Hepatocyte (in vitro differentiated cells): Measurements from ENCODE around the gene PCDHB10.
"Not testable (repeated sequence)": the region's sequence is repeated elsewhere in the genome, so short reads cannot be mapped to it uniquely, and the experiment has no call there.

Experiments used
- CTCF ChIP-seq: fragments of 200-600 bp; sonication (generic); IDR thresholded peaks from 2 replicates; pipeline ENCODE4 v1.5.1; 2016; ENCODE audit warnings: antibody characterized with exemption, mild to moderate bottlenecking; ENCODE audit not compliant: poor library complexity
- EZH2 ChIP-seq: fragments of 200-600 bp; sonication (generic); IDR thresholded peaks from 2 replicates; pipeline ENCODE4 v1.6.1; 2016; ENCODE audit warnings: antibody characterized with exemption, mild to moderate bottlenecking, borderline replicate concordance
- EZH2phosphoT487 ChIP-seq: fragments of 200-600 bp; sonication (generic); IDR thresholded peaks from one replicate; pipeline ENCODE4 v1.6.1; 2018; ENCODE audit warnings: antibody characterized with exemption, mild to moderate bottlenecking, low read depth, moderate library complexity; ENCODE audit not compliant: unreplicated experiment, severe bottlenecking

- not testable (repeated sequence) for TF ChIP-seq EZH2, CTCF, EZH2phosphoT487
These were observed 3.0 kb upstream of the PCDHB10 start for GRCh38 chr5:141189131-141189530.
